ENCODE data around the gene ARHGEF17. TPM values are rescaled to one million over a fixed set of nuclear protein-coding genes. Genes with fewer than 3 reads are reported as not detected.

Gene ARHGEF17
- total and polyA plus RNA-seq, 2 of the 13 experiments (the other 11 are each of a cell fraction or from before 2014, with no cell fraction given), result 10.7 to 28.8 TPM

DNA sequence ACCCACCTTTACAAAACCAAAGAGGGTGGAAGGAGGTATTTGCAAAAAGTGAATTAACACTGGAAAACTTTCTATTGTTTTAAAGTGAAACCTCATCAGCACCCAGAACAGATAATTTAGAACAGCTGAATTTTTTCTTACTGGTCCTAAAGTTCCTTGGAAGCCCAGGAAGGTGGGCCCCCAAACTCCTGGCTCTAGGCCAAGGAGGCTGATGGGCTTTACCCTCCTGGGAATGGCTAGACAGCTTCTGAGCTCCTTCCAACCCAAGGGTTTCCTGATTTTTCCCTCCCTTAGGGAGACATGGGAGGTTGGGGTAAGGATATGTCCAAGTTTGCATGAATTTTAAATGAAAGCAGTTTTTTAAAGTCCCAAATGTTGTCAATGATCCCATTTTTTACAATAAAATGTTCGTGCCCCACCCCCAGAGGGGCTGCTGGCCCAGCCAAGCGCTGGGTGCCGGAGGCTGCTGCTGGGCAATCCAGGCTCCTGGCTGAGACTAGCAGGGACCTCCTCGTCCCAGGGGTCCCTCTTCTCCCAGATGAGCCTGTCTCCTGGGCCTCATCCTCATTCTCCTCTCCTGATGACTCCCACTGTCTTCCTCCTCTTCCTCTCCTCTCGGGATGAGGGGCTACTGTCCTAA is 96.5 kb downstream of the ARHGEF17 start:
- Histone ChIP-seq H4K20me1 (ENCODE audit: insufficient read depth, low read length) (no peaks in the 10 kb centered on the region), H3K4me3 (replicated peaks in 1 of 3; ENCODE audit: insufficient read depth in 1 of 3, low read depth in 2 of 3, low read length in 3 of 3) (no peak overlapping the region), H3K79me2 (ENCODE audit: insufficient read depth, low read length) (no peaks in the 10 kb centered on the region), H3K27me3 (ENCODE audit: control insufficient read depth in 1 of 2, insufficient read depth in 2 of 2, low read length in 2 of 2) (no peaks in the 10 kb centered on the region), H3K4me1 (ENCODE audit: insufficient read depth, low read length) (peaks cover 8% of the 10 kb centered on the region), H3K9ac (ENCODE audit: insufficient read depth, low read depth, low read length) (no peak overlapping the region), H3K9me3 (ENCODE audit: low read length) (no peaks in the 10 kb centered on the region), H3K4me2 (ENCODE audit: low read depth, low read length) (no peak overlapping the region), H2AFZ (ENCODE audit: low read length) (no peak overlapping the region), H3K36me3 (replicated peaks in 1 of 2; ENCODE audit: control insufficient read depth in 1 of 2, insufficient read depth in 2 of 2, low read length in 2 of 2) (peaks cover 7 to 18% of the 10 kb centered on the region in 2 experiments), H3K27ac (ENCODE audit: extremely low read length, insufficient read depth, low read length) (no peak overlapping the region)
- ChIA-PET POLR2A (no interaction called here), CTCF (ENCODE audit: low intra/inter-chr PET ratio, low total read pairs) (interaction anchor here (1.2 to 1.6 kb wide), 2 partner anchors 221 to 256 kb away, joined by 5 to 6 read pairs; no protein-coding TSS in a partner anchor)
- TF ChIP-seq, protein P1, sequence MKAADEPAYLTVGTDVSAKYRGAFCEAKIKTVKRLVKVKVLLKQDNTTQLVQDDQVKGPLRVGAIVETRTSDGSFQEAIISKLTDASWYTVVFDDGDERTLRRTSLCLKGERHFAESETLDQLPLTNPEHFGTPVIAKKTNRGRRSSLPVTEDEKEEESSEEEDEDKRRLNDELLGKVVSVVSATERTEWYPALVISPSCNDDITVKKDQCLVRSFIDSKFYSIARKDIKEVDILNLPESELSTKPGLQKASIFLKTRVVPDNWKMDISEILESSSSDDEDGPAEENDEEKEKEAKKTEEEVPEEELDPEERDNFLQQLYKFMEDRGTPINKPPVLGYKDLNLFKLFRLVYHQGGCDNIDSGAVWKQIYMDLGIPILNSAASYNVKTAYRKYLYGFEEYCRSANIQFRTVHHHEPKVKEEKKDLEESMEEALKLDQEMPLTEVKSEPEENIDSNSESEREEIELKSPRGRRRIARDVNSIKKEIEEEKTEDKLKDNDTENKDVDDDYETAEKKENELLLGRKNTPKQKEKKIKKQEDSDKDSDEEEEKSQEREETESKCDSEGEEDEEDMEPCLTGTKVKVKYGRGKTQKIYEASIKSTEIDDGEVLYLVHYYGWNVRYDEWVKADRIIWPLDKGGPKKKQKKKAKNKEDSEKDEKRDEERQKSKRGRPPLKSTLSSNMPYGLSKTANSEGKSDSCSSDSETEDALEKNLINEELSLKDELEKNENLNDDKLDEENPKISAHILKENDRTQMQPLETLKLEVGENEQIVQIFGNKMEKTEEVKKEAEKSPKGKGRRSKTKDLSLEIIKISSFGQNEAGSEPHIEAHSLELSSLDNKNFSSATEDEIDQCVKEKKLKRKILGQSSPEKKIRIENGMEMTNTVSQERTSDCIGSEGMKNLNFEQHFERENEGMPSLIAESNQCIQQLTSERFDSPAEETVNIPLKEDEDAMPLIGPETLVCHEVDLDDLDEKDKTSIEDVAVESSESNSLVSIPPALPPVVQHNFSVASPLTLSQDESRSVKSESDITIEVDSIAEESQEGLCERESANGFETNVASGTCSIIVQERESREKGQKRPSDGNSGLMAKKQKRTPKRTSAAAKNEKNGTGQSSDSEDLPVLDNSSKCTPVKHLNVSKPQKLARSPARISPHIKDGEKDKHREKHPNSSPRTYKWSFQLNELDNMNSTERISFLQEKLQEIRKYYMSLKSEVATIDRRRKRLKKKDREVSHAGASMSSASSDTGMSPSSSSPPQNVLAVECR (CRISPR knock-in tag; IDR thresholded peaks at IDR 0.05; ENCODE audit: borderline replicate concordance), result no peak
- TF ChIP-seq ZNF138 (CRISPR knock-in tag; IDR thresholded peaks at IDR 0.05; ENCODE audit: low read depth), result no peak
- no peak for TF ChIP-seq KMT2A (CRISPR knock-in tag; IDR thresholded peaks at IDR 0.05)
- TF ChIP-seq, protein P2, sequence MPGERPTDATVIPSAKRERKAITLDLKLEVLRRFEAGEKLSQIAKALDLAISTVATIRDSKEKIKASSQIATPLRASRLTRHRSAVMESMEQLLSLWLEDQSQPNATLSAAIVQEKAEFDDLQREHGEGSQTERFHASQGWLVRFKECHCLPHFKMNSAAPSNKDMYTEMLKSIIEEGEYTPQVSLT (CRISPR knock-in tag; IDR thresholded peaks at IDR 0.05; ENCODE audit: borderline replicate concordance, low read depth), result no peak
- no peak for TF ChIP-seq ZFP37 (CRISPR knock-in tag; IDR thresholded peaks at IDR 0.05; ENCODE audit: borderline replicate concordance)
- no peak for TF ChIP-seq DMAP1 (CRISPR knock-in tag; IDR thresholded peaks at IDR 0.05)
- TF ChIP-seq REL (CRISPR knock-in tag; conservative IDR thresholded peaks at IDR 0.05), result no peak
- TF ChIP-seq ISL2 (CRISPR knock-in tag; IDR thresholded peaks at IDR 0.05), result no peak
- TF ChIP-seq RBM39 (IDR thresholded peaks at IDR 0.05; ENCODE audit: low read depth, low read length, poor library complexity, severe bottlenecking), result no peak
- no peak for TF ChIP-seq TSC22D2 (CRISPR knock-in tag; IDR thresholded peaks at IDR 0.05; ENCODE audit: borderline replicate concordance)
- no peak for TF ChIP-seq SSRP1 (CRISPR knock-in tag; IDR thresholded peaks at IDR 0.05)
- TF ChIP-seq FOSL1 (CRISPR knock-in tag; IDR thresholded peaks at IDR 0.05; ENCODE audit: borderline replicate concordance), result no peak
- 95% methylated on average over 2 of the region's 5 CpGs for WGBS (ENCODE audit: low lambda C conversion rate)
- no peak for ATAC-seq
- FAIRE-seq, result no peak
- intact Hi-C loops (cut with micrococcal nuclease; ENCODE audit: unreplicated experiment) (loop anchor here (5.0 to 10.0 kb wide), 2 partner anchors 220 to 528 kb away; no protein-coding TSS in a partner anchor), in situ Hi-C loops (cut with HindIII; ENCODE audit: extremely low pct_ligation_motif_present, low pct_unique_long_range_greater_than_20kb) (loop anchor here (5.0 to 10.0 kb wide), 2 partner anchors 220 to 258 kb away; no protein-coding TSS in a partner anchor)
- DNase-seq (ENCODE audit: low spot score), result no peak
- no TSS peak for BruUV-seq (replicated peaks)

Data from HepG2 (cell line).